HUES6 (cell line): ENCODE results near the gene ZNF426.

Experiments
- H3K27ac ChIP-seq: 2 replicates; pipeline ENCODE4 v1.7.0; 2013; ENCODE audit warnings: low read depth, mild to moderate bottlenecking, low read length, inconsistent platforms
- H3K27me3 ChIP-seq: 2 replicates; pipeline ENCODE4 v1.6.1; 2013; ENCODE audit warnings: low read length; ENCODE audit not compliant: control insufficient read depth, insufficient read depth
- H3K36me3 ChIP-seq: 2 replicates; pipeline ENCODE4 v1.6.1; 2013; ENCODE audit warnings: low read length; ENCODE audit not compliant: control insufficient read depth, insufficient read depth
- H3K4me1 ChIP-seq: 2 replicates; pipeline ENCODE4 v1.6.1; 2013; ENCODE audit warnings: low read length; ENCODE audit not compliant: control insufficient read depth, insufficient read depth
- H3K4me3 ChIP-seq: 2 replicates; pipeline ENCODE4 v1.5.1; 2013; ENCODE audit warnings: low read depth, low read length
- H3K9ac ChIP-seq: one replicate; pipeline ENCODE4 v1.6.1; 2013; ENCODE audit warnings: mild to moderate bottlenecking, low read length
- H3K9me3 ChIP-seq: 2 replicates; pipeline ENCODE4 v1.6.1; 2013; ENCODE audit warnings: low read depth, low read length; ENCODE audit not compliant: control insufficient read depth, insufficient read depth

ZNF426 gene

GRCh38 chr19:9494096-9494495 lies 44.3 kb downstream of the ZNF426 start:
- Histone ChIP-seq H3K27ac (no peak overlapping the region), H3K9ac (no peak overlapping the region), H3K4me3 (no peak overlapping the region), H3K36me3 (no peaks in the 10 kb centered on the region), H3K4me1 (no peaks in the 10 kb centered on the region), H3K27me3 (no peaks in the 10 kb centered on the region), H3K9me3 (peaks cover 72% of the 10 kb centered on the region)

GRCh38 chr19:9487016-9487415 lies 51.4 kb downstream of the ZNF426 start:
- Histone ChIP-seq H3K4me1 (no peaks in the 10 kb centered on the region), H3K9ac (no peak overlapping the region), H3K9me3 (peaks cover 70% of the 10 kb centered on the region), H3K36me3 (no peaks in the 10 kb centered on the region), H3K4me3 (no peak overlapping the region), H3K27me3 (no peaks in the 10 kb centered on the region), H3K27ac (no peak overlapping the region)

- no peak overlapping the region for H3K4me3 ChIP-seq
- no peaks in the 10 kb centered on the region for H3K36me3 ChIP-seq
- no peaks in the 10 kb centered on the region for H3K4me1 ChIP-seq
- H3K27me3 ChIP-seq = no peaks in the 10 kb centered on the region
- no peak overlapping the region for H3K9ac ChIP-seq
- peaks cover 59% of the 10 kb centered on the region for H3K9me3 ChIP-seq
- no peak overlapping the region for H3K27ac ChIP-seq
These were observed 53.3 kb downstream of the ZNF426 start for GRCh38 chr19:9485140-9485539.

- peaks cover 87% of the 10 kb centered on the region for H3K9me3 ChIP-seq
- H3K4me1 ChIP-seq = no peaks in the 10 kb centered on the region
- H3K27ac ChIP-seq = no peak overlapping the region
- no peaks in the 10 kb centered on the region for H3K27me3 ChIP-seq
- H3K36me3 ChIP-seq = peaks cover 5% of the 10 kb centered on the region; the same call in 1 of the 2 replicates
- H3K9ac ChIP-seq = no peak overlapping the region
- H3K4me3 ChIP-seq = no peak overlapping the region
These were observed 63.5 kb downstream of the ZNF426 start for GRCh38 chr19:9474975-9475374.
